GM12878 (cell line): ENCODE measurements around the gene SLC9A7. TPM values are rescaled to one million over a fixed set of nuclear protein-coding genes. Genes with fewer than 3 reads are reported as not detected.

Source experiments
- ATAC-seq: fragments of 200-7000 bp; cut with Tn5 transposase; 3 replicates; pipeline ENCODE4 v1.9.1; 2020; ENCODE audit warnings: mild to moderate bottlenecking, moderate library complexity
- BruUV-seq: library from RNA; stranded (reverse); fragments of 400-500 nt; replicated peaks from 2 replicates; lab custom pipeline; 2021; lab: Mats Ljungman, UMichigan
- CTCF ChIA-PET: fragments of 300-600 bp; sonication (Branson Sonifier 250); formaldehyde crosslinking; extraction: SDS; loops from one replicate; lab custom pipeline; 2021; ENCODE audit warnings: inconsistent platforms; lab: Yijun Ruan, JAX
- POLR2A ChIA-PET: fragments of 350-600 bp; formaldehyde crosslinking; extraction: SDS; loops from one replicate; lab custom pipeline; 2021; ENCODE audit warnings: inconsistent platforms; lab: Charles Lee
- RAD21 ChIA-PET: fragments of 300-600 bp; sonication (Branson Sonifier 250); formaldehyde crosslinking; loops from one replicate; lab custom pipeline; 2023; ENCODE audit warnings: antibody characterized with exemption; ENCODE audit not compliant: unreplicated experiment; lab: Charles Lee
- SMC1A ChIA-PET: fragments of 300-600 bp; sonication (Branson Sonifier 250); formaldehyde crosslinking; loops from one replicate; lab custom pipeline; 2023; ENCODE audit not compliant: unreplicated experiment, uncharacterized antibody; lab: Charles Lee
- DNase-seq: peaks from one replicate; pipeline ENCODE4 v3.0.0-alpha.2; 2011; ENCODE audit warnings: low read depth, low spot score
- FAIRE-seq: peaks from 3 replicates; lab custom pipeline; 2011; peaks lifted over from hg19 to GRCh38; lab: Jason Lieb, UNC
- H2AFZ ChIP-seq: 2 replicates; pipeline ENCODE4 v1.6.0; 2011; ENCODE audit warnings: low read depth, low read length, control low read depth; ENCODE audit not compliant: control insufficient read depth
- H3K27ac ChIP-seq: 2 replicates; pipeline ENCODE4 v1.5.1; 2011; ENCODE audit warnings: control low read depth; ENCODE audit not compliant: control insufficient read depth, insufficient read depth
- H3K27me3 ChIP-seq, 2 experiments: replicated peaks in 1 of 2; 2 replicates each; pipeline versions ENCODE4 v1.6.0 to v1.6.1; 2011; ENCODE audit warnings: low read length in 1 of 2; ENCODE audit not compliant: control insufficient read depth in 2 of 2, insufficient read depth in 2 of 2
- H3K36me3 ChIP-seq, 2 experiments: 2 replicates each; pipeline ENCODE4 v1.5.1; 2011; ENCODE audit warnings: low read length in 1 of 2; ENCODE audit not compliant: control insufficient read depth in 2 of 2, insufficient read depth in 2 of 2
- H3K4me1 ChIP-seq: 2 replicates; pipeline ENCODE4 v1.6.1; 2011; ENCODE audit warnings: mild to moderate bottlenecking, low read length, moderate library complexity, mixed read lengths; ENCODE audit not compliant: control insufficient read depth, insufficient read depth
- H3K4me2 ChIP-seq: 2 replicates; pipeline ENCODE4 v1.6.0; 2011; ENCODE audit warnings: control low read depth; ENCODE audit not compliant: control insufficient read depth, insufficient read depth
- H3K4me3 ChIP-seq: fragments of 200-600 bp; sonication (generic); 2 replicates; pipeline ENCODE4 v1.5.1; 2016
- H3K79me2 ChIP-seq: 2 replicates; pipeline ENCODE4 v1.6.0; 2011; ENCODE audit warnings: low read length; ENCODE audit not compliant: control insufficient read depth, insufficient read depth
- H3K9ac ChIP-seq: 2 replicates; pipeline ENCODE4 v1.8.0; 2011; ENCODE audit warnings: low read length, control low read depth, mixed read lengths; ENCODE audit not compliant: control insufficient read depth, insufficient read depth
- H3K9me3 ChIP-seq: replicated peaks from 3 replicates; pipeline ENCODE4 v1.5.1; 2011; ENCODE audit warnings: mild to moderate bottlenecking, low read length; ENCODE audit not compliant: control insufficient read depth, insufficient read depth
- H4K20me1 ChIP-seq: 2 replicates; pipeline ENCODE4 v1.6.0; 2011; ENCODE audit not compliant: control insufficient read depth, insufficient read depth
- BCL11A ChIP-seq: IDR thresholded peaks from 2 replicates; pipeline ENCODE4 v1.6.1; 2011; ENCODE audit warnings: low read depth, low read length
- DPF2 ChIP-seq: fragments of 450-650 bp; IDR thresholded peaks from 2 replicates; pipeline ENCODE4 v1.6.1; 2017; ENCODE audit warnings: mild to moderate bottlenecking
- HDAC6 ChIP-seq: fragments of 200-600 bp; sonication (generic); IDR thresholded peaks from one replicate; pipeline ENCODE4 v1.8.0; 2017; ENCODE audit warnings: antibody characterized with exemption; ENCODE audit not compliant: unreplicated experiment
- IKZF1 ChIP-seq: fragments of 450-650 bp; conservative IDR thresholded peaks from 2 replicates; pipeline ENCODE4 v1.6.1; 2017; ENCODE audit warnings: antibody characterized with exemption, mild to moderate bottlenecking
- LARP7 ChIP-seq: fragments of 450-650 bp; IDR thresholded peaks from 2 replicates; pipeline ENCODE4 v1.6.1; 2017; ENCODE audit warnings: mild to moderate bottlenecking
- MTA2 ChIP-seq: fragments of 450-650 bp; IDR thresholded peaks from 2 replicates; pipeline ENCODE4 v1.6.1; 2016; ENCODE audit warnings: low read depth, mild to moderate bottlenecking, moderate library complexity
- NFXL1 ChIP-seq: fragments of 450-650 bp; IDR thresholded peaks from 2 replicates; pipeline ENCODE4 v1.6.1; 2017; ENCODE audit warnings: antibody characterized with exemption, mild to moderate bottlenecking, borderline replicate concordance
- RB1 ChIP-seq: fragments of 450-650 bp; formaldehyde crosslinking; IDR thresholded peaks from 2 replicates; pipeline ENCODE4 v1.6.1; 2017; ENCODE audit warnings: mild to moderate bottlenecking, borderline replicate concordance
- SUZ12 ChIP-seq: fragments of 200-600 bp; sonication (generic); IDR thresholded peaks from one replicate; pipeline ENCODE4 v1.6.1; 2018; ENCODE audit warnings: antibody characterized with exemption, mild to moderate bottlenecking; ENCODE audit not compliant: unreplicated experiment
- TCF12 ChIP-seq: IDR thresholded peaks from 2 replicates; pipeline ENCODE4 v1.6.1; 2011; ENCODE audit warnings: low read depth, mild to moderate bottlenecking, low read length
- ZNF384 ChIP-seq: IDR thresholded peaks from 2 replicates; pipeline ENCODE4 v1.6.1; 2012; ENCODE audit warnings: low read depth, mild to moderate bottlenecking, low read length, improper control_type of control experiment, borderline replicate concordance
- ZSCAN29 ChIP-seq: fragments of 450-650 bp; IDR thresholded peaks from 2 replicates; pipeline ENCODE4 v1.6.1; 2017; ENCODE audit warnings: mild to moderate bottlenecking, moderate library complexity
- WGBS: methylation state at CpG from one replicate; pipeline ENCODE4 v1.1.6; 2016; ENCODE audit warnings: low lambda C conversion rate; ENCODE audit not compliant: insufficient replicate concordance, insufficient coverage; ENCODE audit errors: missing lambda C conversion rate; 5-methylcytosine and 5-hydroxymethylcytosine counted together
- in situ Hi-C: fragments of 300-500 bp; cut with MboI; formaldehyde crosslinking; loops from 9 replicates; pipeline ENCODE4 v1.14.3; 2018; ENCODE audit warnings: mixed read lengths
- intact Hi-C: fragments of 100-400 bp; cut with micrococcal nuclease; formaldehyde crosslinking; loops from one replicate; pipeline ENCODE4 v1.14.2; 2022; ENCODE audit not compliant: unreplicated experiment
- polyA plus RNA-seq, 11 experiments: library from polyadenylated mRNA; depleted of rRNA in 4 of 11; unstranded in 6 of 11; stranded (reverse) in 5 of 11; fragments of >200 nt; fragmentation: Nextera tagmentation in 4 of 11; fragmentation: Illumina TruSeq in 1 of 11; extraction: Ambion mirVana in 4 of 11; extraction: Trizol in 1 of 11; gene quantifications; 1 replicate in 1 of 11; 2 replicates in 10 of 11; pipeline versions ENCODE4 v1.2.1 to v1.2.3, GENCODE V29; 2011 to 2016; ENCODE audit warnings: inconsistent platforms in 2 of 11, missing spikeins in 2 of 11, low read depth in 1 of 11
- total RNA-seq, 4 experiments: library from RNA; depleted of rRNA in 3 of 4; stranded (reverse); fragments of >200 nt in 3 of 4; fragmentation: Illumina TruSeq in 1 of 4; extraction: Trizol in 1 of 4; gene quantifications; 2 replicates each; pipeline versions ENCODE4 v1.2.1 to v1.2.3, GENCODE V29; 2013 to 2021
- TF ChIP-seq, protein P1 (sequence below): fragments of 450-650 bp; IDR thresholded peaks from 2 replicates; pipeline ENCODE4 v1.6.1; 2018; ENCODE audit warnings: borderline replicate concordance, mild to moderate bottlenecking; ENCODE audit not compliant: partially characterized antibody
- TF ChIP-seq, protein P2 (sequence below): fragments of 450-650 bp; IDR thresholded peaks from 2 replicates; pipeline ENCODE4 v1.6.1; 2017; ENCODE audit warnings: mild to moderate bottlenecking, moderate library complexity
- TF ChIP-seq, protein P3 (sequence below): fragments of 450-650 bp; IDR thresholded peaks from 2 replicates; pipeline ENCODE4 v1.6.1; 2017; ENCODE audit warnings: antibody characterized with exemption, mild to moderate bottlenecking, moderate library complexity

The SLC9A7 gene
- total and polyA plus RNA-seq, 10 of the 15 experiments (the other 5 are each of a cell fraction or from before 2014, with no cell fraction given), result 5.0 to 62.8 (median 30.5) TPM

DNA sequence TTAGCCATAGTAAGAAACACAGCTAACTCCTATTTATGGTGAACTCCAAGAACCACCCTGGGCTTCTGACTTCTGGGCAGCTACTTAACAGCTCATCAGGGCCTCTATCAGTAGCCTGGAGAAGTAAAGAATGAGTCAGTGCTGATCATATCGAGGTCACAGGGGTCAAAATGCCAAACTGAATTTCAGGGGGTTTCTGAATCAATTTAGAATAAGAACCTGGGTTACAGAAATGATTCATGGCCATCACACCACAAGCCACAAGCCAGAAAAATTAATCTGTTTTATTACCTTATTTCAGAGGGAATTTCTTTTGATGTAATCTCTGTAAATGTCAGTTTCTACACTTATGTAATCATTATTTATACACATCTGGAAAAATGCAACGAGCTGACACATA lies 121.0 kb downstream of the SLC9A7 start:
- Histone ChIP-seq H3K36me3 (peaks cover 0 to 1% of the 10 kb centered on the region in 2 experiments; a peak in 1 of 4 replicates), H4K20me1 (no peaks in the 10 kb centered on the region), H3K4me1 (peaks cover 34% of the 10 kb centered on the region), H3K27me3 (no peaks in the 10 kb centered on the region), H3K79me2 (no peaks in the 10 kb centered on the region), H2AFZ (no peak overlapping the region), H3K9ac (no peak overlapping the region), H3K4me2 (no peak overlapping the region), H3K9me3 (no peaks in the 10 kb centered on the region), H3K27ac (peak overlapping the region; percentile 45; the same call in 1 of the 2 replicates), H3K4me3 (no peak overlapping the region)
- FAIRE-seq (peak; percentile 75), ATAC-seq (peak; percentile 78), DNase-seq (peak; percentile 60)
- intact Hi-C loops, result no loop called here
- ChIA-PET SMC1A (interaction anchor here (0.8 to 3.6 kb wide), 18 partner anchors 9 to 155 kb away, joined by 3 to 33 read pairs (median 4); no protein-coding TSS in a partner anchor), RAD21 (interaction anchor here (0.6 to 2.8 kb wide), 11 partner anchors 9 to 121 kb away, joined by 3 to 19 read pairs (median 7); partner anchors contain the start of gene SLC9A7), POLR2A (interaction anchor here (0.5 to 1.5 kb wide), 5 partner anchors 9 to 77 kb away, joined by 3 to 8 read pairs (median 3); no protein-coding TSS in a partner anchor), CTCF (interaction anchor here (1.5 to 2.2 kb wide), 5 partner anchors 9 to 256 kb away, joined by 3 to 14 read pairs (median 5); no protein-coding TSS in a partner anchor)
- BruUV-seq, result no TSS peak
- WGBS, result 0% methylated on average over 2 of the region's 2 CpGs
- in situ Hi-C loops, result loop anchor here (5.0 kb wide), 1 partner anchor 74 kb away; no protein-coding TSS in a partner anchor
- TF ChIP-seq ZNF384, result no peak
- TF ChIP-seq, protein P1, sequence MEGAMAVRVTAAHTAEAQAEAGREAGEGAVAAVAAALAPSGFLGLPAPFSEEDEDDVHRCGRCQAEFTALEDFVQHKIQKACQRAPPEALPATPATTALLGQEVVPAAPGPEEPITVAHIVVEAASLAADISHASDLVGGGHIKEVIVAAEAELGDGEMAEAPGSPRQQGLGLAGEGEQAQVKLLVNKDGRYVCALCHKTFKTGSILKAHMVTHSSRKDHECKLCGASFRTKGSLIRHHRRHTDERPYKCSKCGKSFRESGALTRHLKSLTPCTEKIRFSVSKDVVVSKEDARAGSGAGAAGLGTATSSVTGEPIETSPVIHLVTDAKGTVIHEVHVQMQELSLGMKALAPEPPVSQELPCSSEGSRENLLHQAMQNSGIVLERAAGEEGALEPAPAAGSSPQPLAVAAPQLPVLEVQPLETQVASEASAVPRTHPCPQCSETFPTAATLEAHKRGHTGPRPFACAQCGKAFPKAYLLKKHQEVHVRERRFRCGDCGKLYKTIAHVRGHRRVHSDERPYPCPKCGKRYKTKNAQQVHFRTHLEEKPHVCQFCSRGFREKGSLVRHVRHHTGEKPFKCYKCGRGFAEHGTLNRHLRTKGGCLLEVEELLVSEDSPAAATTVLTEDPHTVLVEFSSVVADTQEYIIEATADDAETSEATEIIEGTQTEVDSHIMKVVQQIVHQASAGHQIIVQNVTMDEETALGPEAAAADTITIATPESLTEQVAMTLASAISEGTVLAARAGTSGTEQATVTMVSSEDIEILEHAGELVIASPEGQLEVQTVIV, result no peak
- TF ChIP-seq, protein P2, sequence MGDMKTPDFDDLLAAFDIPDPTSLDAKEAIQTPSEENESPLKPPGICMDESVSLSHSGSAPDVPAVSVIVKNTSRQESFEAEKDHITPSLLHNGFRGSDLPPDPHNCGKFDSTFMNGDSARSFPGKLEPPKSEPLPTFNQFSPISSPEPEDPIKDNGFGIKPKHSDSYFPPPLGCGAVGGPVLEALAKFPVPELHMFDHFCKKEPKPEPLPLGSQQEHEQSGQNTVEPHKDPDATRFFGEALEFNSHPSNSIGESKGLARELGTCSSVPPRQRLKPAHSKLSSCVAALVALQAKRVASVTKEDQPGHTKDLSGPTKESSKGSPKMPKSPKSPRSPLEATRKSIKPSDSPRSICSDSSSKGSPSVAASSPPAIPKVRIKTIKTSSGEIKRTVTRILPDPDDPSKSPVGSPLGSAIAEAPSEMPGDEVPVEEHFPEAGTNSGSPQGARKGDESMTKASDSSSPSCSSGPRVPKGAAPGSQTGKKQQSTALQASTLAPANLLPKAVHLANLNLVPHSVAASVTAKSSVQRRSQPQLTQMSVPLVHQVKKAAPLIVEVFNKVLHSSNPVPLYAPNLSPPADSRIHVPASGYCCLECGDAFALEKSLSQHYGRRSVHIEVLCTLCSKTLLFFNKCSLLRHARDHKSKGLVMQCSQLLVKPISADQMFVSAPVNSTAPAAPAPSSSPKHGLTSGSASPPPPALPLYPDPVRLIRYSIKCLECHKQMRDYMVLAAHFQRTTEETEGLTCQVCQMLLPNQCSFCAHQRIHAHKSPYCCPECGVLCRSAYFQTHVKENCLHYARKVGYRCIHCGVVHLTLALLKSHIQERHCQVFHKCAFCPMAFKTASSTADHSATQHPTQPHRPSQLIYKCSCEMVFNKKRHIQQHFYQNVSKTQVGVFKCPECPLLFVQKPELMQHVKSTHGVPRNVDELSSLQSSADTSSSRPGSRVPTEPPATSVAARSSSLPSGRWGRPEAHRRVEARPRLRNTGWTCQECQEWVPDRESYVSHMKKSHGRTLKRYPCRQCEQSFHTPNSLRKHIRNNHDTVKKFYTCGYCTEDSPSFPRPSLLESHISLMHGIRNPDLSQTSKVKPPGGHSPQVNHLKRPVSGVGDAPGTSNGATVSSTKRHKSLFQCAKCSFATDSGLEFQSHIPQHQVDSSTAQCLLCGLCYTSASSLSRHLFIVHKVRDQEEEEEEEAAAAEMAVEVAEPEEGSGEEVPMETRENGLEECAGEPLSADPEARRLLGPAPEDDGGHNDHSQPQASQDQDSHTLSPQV, result no peak
- no peak for TF ChIP-seq ZSCAN29
- TF ChIP-seq DPF2, result peak; percentile 90; the same call in 1 of the 2 replicates
- no peak for TF ChIP-seq HDAC6
- TF ChIP-seq IKZF1, result peak; percentile 92
- TF ChIP-seq, protein P3, sequence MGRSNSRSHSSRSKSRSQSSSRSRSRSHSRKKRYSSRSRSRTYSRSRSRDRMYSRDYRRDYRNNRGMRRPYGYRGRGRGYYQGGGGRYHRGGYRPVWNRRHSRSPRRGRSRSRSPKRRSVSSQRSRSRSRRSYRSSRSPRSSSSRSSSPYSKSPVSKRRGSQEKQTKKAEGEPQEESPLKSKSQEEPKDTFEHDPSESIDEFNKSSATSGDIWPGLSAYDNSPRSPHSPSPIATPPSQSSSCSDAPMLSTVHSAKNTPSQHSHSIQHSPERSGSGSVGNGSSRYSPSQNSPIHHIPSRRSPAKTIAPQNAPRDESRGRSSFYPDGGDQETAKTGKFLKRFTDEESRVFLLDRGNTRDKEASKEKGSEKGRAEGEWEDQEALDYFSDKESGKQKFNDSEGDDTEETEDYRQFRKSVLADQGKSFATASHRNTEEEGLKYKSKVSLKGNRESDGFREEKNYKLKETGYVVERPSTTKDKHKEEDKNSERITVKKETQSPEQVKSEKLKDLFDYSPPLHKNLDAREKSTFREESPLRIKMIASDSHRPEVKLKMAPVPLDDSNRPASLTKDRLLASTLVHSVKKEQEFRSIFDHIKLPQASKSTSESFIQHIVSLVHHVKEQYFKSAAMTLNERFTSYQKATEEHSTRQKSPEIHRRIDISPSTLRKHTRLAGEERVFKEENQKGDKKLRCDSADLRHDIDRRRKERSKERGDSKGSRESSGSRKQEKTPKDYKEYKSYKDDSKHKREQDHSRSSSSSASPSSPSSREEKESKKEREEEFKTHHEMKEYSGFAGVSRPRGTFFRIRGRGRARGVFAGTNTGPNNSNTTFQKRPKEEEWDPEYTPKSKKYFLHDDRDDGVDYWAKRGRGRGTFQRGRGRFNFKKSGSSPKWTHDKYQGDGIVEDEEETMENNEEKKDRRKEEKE, result no peak
- no peak for TF ChIP-seq NFXL1
- 0 out of 2 replicates have a peak, but pooled peaks have one; percentile 13 for TF ChIP-seq TCF12
- TF ChIP-seq SUZ12, result no peak
- peak; percentile 97 for TF ChIP-seq MTA2
- no peak for TF ChIP-seq RB1
- peak; percentile 97 for TF ChIP-seq BCL11A
- no peak for TF ChIP-seq LARP7
